ENCODE results near the gene TSPAN7.

TSPAN7 gene

GRCh38 chrX:38701073-38701472 is 139.7 kb downstream of the TSPAN7 start:
- H3K27ac ChIP-seq = no peak overlapping the region
- no peak for TF ChIP-seq CTCF (conservative IDR thresholded peaks at IDR 0.05)

- no peak overlapping the region for H3K27ac ChIP-seq
- no peak for TF ChIP-seq CTCF (conservative IDR thresholded peaks at IDR 0.05)
These were observed 143.0 kb downstream of the TSPAN7 start for GRCh38 chrX:38704146-38704882.

GRCh38 chrX:38717871-38718270 is 156.5 kb downstream of the TSPAN7 start:
- TF ChIP-seq CTCF (conservative IDR thresholded peaks at IDR 0.05) = peak; percentile 73
- H3K27ac ChIP-seq = no peak overlapping the region

- TF ChIP-seq CTCF (conservative IDR thresholded peaks at IDR 0.05) = no peak
These were observed 157.0 kb downstream of the TSPAN7 start for GRCh38 chrX:38718311-38718710.

GRCh38 chrX:38726612-38727011 is 165.3 kb downstream of the TSPAN7 start:
- no peak overlapping the region for H3K27ac ChIP-seq
- no peak for TF ChIP-seq CTCF (conservative IDR thresholded peaks at IDR 0.05)

More at GRCh38 chrX:38718311-38718710, 157.0 kb downstream of the TSPAN7 start:
- H3K27ac ChIP-seq = no peak overlapping the region

- TF ChIP-seq CTCF (conservative IDR thresholded peaks at IDR 0.05) = no peak
These were observed 166.3 kb downstream of the TSPAN7 start for GRCh38 chrX:38727668-38728067.

GRCh38 chrX:38732866-38733265 is 171.5 kb downstream of the TSPAN7 start:
- no peak for TF ChIP-seq CTCF (conservative IDR thresholded peaks at IDR 0.05)
- no peak overlapping the region for H3K27ac ChIP-seq

More at GRCh38 chrX:38727668-38728067, 166.3 kb downstream of the TSPAN7 start:
- H3K27ac ChIP-seq = no peak overlapping the region
